ENCODE data around the gene ADAM19.

ADAM19 gene

DNA sequence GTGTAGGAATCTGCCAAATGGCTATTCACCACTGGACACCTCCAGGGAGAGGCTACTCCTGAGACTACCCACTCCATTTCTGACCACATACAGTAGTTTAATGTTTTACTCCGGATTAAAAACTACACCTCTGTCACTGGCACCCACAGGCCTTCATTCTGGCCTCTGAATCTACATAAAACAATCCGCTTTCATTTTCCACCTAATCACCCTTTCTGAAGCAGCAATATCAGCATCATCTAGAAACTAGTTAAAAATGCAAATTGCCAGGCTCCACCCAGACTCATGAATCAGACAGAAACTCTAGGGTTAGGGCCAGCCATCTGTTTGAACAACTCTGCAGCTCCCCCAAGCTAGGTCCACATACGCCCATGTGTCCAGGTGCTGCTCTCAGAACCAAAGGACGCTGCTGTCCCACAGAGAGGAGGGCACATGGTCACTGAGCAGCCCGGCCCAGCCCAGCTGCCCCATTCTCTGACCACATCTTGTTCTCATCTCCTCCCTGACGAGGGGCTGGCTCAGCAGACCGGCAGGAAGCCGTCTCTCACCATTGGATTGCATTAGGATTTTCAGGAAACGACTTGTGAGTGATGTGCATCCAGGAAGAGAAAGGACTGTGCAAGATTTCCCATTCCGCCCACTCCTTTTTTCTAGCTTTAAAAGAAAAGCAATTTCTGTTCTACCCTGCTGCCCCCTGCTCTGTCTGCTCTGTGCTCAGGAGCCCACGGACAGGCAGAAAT lies 34.7 kb downstream of the ADAM19 start:
- DNase-seq = peak; percentile 58 to 66

- no peak for DNase-seq
Observed at GRCh38 chr5:157540124-157540523, 35.5 kb downstream of the ADAM19 start.

DNA sequence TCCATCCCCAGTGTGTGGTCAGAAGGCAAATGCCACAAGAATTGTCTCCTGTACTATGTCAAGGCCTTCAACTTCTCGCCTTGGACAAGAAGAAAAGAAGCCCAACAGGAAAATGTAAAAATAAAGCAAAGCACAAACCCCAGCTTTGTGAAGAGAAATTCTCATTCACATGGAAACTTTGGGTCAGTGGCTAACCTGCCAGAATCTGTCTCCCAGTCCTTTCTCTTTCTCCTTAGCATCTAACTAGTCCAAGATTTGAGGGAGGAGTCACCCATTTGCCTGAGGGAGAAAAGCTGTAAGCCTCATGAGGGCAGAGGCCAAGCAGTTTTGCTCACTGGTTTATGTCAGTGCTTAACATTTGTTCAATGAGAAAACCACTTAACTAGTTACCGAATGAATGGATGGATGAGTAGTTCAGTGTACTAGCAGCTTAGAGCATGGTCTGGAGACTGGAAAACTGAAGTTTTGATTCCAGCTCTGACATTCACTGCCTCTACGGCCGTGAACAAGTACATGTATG lies 36.0 kb downstream of the ADAM19 start:
- DNase-seq = no peak

DNA sequence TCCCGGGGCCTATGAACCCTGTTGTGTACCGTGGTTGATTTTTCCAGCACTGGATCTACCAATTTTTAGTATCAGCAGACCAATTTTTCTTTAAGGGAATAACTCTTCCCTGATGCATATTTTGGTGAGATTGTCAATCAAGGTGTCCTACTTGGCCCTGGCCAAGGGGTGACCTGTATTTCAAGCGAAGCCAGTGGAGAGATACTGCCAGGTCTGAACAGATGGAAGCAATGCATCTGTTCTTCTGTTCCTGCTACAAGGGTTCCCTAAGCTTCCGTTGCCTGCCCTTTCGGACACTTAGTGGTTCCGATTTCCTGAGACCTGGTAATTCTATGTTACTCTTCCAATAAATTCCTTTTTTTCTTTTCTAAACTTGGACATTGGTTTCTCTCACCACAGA lies 37.3 kb downstream of the ADAM19 start:
- no peak for DNase-seq

GRCh38 chr5:157535042-157535865 lies 40.3 kb downstream of the ADAM19 start:
- DNase-seq = no peak

GRCh38 chr5:157533011-157533481 lies 42.5 kb downstream of the ADAM19 start:
- no peak for DNase-seq

DNA sequence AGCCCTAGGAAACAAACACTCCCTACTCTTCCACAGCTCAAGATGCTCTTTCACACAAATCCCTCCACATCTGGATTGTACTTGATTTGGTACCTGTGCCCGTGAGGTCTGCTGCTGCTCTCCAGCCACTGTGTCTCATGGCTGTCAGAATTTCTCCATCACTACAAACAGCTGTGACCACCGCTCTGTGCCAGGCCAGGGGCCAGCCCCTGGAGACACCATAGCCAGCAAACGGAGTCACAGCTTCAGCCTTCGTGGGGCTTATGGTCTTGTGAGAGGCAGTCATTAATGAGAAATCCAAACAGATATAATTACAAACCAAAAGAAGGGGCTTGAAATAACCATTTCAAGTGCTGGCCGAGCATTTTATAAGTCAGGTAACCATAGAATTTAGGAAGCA lies 43.6 kb downstream of the ADAM19 start:
- DNase-seq = no peak

DNA sequence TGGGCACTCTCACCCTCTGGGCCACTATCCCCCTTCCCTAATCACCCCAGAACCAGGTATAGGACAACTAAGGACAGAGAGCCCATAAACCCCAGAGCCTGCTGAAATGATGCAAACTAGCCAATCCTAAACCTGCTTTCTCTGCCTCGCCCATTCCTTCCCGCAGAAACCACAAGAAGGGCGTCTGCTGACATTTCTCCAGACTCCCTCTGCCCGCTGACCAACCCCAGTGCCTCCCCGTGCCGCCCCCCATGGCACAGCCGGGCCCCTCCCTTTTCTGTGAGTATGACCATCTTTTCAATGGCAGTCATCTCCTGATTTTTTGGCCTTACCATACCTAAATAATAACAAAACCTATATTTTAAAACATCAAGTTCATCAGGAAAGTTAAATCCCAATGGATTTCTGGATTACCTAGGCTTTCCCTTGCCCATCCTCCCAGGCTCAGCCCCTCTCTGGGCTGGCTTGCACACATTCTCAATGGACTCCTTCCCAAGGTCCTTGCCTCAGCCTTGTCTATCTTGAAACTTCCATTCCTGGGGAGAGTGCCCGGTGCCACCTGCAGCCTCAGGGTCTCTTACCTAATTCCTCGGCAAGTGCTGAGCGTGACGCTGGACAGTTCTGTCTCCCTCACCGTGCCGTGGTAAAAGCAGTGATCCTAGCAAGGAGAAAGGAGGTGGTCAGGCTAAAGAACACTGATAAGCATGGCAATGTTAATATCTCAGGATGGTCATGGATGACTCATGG lies 45.2 kb downstream of the ADAM19 start:
- DNase-seq = no peak

DNA sequence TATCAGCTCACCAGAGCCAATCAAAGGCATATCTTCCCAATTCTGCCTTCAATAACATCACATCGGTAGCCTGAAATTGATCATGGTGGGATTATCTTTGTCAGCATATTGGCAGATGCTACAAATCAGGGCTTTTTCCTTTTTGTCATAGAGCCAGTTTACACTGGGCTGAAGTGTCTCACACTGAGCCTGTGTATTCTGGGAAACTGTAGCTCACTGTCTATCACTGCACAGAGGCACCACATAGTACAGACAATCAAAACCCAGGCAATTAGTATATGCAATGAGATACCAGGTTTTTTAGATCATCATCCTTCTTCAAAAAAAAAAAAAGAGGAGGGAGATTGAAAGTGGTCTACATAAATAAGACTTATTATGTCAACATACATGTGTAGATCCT lies 46.6 kb downstream of the ADAM19 start:
- DNase-seq = no peak

DNA sequence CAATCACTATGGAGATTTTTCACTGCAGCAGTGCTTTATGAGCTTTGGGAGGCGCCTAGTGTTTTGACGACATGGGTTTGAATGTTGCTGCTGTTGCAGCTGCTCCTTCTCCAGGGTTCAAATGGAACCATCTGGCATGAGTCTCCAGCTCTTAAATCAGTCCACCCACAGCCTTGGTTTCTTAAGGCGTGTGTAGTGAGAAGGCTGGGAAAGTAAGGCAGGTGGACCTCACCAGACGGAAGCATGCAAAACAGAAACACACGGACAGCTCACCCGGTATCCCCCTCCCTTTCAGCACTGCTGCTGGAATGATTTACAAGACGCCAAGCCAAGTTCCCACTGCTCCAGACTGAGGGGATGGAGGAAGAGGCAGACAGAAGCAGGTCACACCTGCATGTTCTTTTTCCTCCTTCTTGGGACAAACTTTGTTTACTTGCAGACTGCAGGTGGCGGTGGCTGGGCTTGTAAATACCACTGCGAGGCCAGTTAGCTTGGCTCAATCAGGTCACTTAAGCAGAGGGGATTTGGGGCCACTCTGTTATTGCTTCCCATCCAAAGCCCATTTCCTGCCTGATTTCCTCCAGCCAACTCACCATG lies 47.4 kb downstream of the ADAM19 start:
- no peak for DNase-seq

DNA sequence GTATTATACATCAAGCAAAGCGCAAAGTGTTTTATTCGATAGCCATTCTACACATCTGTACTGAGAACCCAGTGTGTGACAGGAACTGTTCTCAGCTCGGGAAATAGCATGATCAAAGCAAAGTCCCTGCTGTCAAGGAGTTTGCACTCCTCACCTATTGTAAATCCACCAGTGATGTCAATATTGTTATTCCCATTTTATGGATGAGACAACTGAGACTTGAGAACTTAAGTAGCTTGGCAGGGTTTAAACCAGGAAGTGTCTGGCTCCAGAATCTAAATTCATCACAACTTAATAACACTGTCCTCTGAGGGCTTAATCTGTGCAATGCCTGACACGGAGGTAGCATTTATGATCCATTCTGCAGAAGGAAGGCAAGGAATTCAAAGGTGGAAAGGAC lies 50.7 kb downstream of the ADAM19 start:
- no peak for DNase-seq

- DNase-seq = no peak
Observed at GRCh38 chr5:157523976-157524375, 51.6 kb downstream of the ADAM19 start.

- no peak for DNase-seq
Observed at GRCh38 chr5:157521704-157522029, 53.9 kb downstream of the ADAM19 start.

- DNase-seq = no peak
Observed at GRCh38 chr5:157520911-157521703, 54.5 kb downstream of the ADAM19 start.

- no peak for DNase-seq
Observed at GRCh38 chr5:157519579-157520253, 55.9 kb downstream of the ADAM19 start.

- DNase-seq = peak; percentile 32 to 41
Observed at GRCh38 chr5:157518963-157519362, 56.6 kb downstream of the ADAM19 start.

DNA sequence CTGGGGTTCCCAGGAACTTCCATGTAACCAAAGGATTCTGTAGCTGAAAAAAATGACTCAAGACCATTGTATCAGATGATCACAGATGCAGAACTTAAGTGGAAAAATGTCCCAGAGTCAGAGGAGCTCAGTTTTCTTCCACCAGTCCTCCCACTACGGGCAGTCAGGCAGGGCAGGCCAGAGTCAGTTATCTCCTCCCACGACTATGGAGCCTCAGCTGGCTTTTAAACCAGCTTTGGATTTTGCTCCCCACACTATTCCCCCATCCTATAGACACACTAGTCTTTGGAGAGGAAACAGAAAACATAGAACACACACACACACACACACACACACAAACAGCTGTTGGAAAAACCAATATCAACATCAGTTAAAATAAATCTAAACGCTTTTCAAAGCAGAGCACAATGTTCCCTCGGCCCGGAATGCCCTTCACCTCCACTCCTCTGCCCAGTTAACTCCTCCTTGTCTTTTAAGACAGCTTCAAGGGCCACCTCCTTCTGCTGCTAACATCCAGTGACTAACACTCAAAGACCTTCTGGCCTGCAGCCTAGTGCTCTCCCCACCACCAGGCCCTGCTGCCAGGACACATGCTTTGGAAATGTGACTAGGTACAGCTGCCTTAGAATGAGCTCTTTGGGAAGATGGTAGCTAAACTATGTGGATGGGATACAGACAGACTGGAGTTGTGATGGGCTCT lies 58.8 kb downstream of the ADAM19 start:
- no peak for DNase-seq

GRCh38 chr5:157516006-157516405 lies 59.6 kb downstream of the ADAM19 start:
- DNase-seq = peak; percentile 38 to 50

DNA sequence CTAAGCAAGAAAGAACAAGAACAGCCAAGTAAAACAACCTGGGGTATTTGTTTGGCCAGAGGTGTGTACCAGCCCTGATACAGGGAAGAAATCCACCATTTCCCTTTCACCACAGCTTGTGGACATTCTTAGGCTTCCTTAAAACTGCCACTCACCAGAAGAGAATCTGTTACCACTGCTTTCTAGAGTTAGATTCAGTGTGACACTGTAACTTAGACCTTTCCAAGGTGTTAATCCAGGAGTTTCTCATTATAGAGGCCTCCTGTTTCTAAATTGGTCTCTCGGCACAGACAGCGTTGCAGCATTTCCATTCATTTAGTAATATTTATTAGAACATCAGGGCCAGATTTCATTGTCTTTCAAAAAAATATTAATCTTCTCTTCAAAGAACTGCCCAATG lies 60.6 kb downstream of the ADAM19 start:
- DNase-seq = no peak

- no peak for DNase-seq
Observed at GRCh38 chr5:157513182-157513581, 62.4 kb downstream of the ADAM19 start.

Data from activated T-cell treated with anti-CD3 and anti-CD28 coated beads, Interleukin-2, amount 50 U/mL, for 48 hours (primary cell).